HG03066 (cell line): Measurements from ENCODE around the gene ABCD1.

Source experiments
- ATAC-seq: cut with Tn5 transposase; IDR thresholded peaks from one replicate; pipeline ENCODE4 v1.9.1; 2021; ENCODE audit warnings: low read depth; ENCODE audit not compliant: unreplicated experiment

ABCD1 gene

GRCh38 chrX:153770601-153771414 is 46.2 kb downstream of the ABCD1 start:
- ATAC-seq, result no peak

- no peak for ATAC-seq
Measured at GRCh38 chrX:153771415-153772315, 47.0 kb downstream of the ABCD1 start.

- ATAC-seq, result no peak
Measured at GRCh38 chrX:153772316-153773217, 47.9 kb downstream of the ABCD1 start.

DNA sequence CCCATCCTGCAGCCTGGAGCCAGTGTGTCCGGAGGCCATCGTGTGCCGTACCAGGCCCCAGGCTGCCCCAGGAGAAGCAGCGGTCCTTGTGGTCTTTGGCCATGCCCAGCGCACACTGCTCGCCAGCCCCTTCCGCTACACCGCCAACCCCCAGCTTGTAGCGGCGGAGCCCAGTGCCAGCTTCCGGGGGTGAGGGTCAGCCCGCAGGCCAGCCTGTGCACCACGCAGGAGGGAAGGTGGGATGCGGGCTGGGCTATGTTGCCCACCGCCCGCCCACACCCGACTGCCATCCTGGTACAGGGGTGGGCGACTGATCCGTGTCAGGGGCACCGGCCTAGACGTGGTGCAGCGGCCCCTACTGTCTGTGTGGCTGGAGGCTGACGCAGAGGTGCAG is 48.6 kb downstream of the ABCD1 start:
- no peak for ATAC-seq

GRCh38 chrX:153773741-153774575 is 49.3 kb downstream of the ABCD1 start:
- ATAC-seq, result no peak

DNA sequence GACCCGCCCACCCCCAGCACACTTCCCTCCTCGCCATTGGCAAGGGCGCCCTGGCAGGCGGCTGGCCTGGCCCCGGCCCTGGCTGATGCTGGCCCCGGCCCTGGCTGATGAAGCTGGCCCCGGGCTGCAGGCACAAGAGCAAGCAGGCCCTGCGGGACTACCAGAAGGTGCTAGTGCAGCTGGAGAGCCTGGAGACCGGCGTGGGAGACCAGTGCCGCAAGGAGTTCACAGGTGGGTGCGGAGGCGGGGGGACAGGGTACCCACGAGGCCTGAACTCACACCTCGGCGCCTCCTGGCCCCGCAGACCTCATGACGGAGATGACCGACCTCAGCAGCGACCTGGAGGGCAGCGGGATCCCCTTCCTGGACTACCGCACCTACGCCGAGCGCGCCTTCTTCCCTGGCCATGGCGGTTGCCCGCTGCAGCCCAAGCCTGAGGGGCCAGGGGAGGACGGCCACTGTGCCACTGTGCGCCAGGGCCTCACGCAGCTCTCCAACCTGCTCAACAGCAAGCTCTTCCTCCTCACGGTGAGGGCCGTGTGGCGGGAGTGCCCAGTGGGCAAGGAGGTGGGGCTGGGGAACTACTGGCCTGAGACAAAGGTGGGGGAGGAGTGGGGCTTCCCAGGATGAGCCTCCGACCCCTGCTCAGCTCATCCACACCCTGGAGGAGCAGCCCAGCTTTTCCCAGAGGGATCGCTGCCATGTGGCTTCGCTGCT is 50.1 kb downstream of the ABCD1 start:
- no peak for ATAC-seq

- no peak for ATAC-seq
Measured at GRCh38 chrX:153775293-153776119, 50.9 kb downstream of the ABCD1 start.

DNA sequence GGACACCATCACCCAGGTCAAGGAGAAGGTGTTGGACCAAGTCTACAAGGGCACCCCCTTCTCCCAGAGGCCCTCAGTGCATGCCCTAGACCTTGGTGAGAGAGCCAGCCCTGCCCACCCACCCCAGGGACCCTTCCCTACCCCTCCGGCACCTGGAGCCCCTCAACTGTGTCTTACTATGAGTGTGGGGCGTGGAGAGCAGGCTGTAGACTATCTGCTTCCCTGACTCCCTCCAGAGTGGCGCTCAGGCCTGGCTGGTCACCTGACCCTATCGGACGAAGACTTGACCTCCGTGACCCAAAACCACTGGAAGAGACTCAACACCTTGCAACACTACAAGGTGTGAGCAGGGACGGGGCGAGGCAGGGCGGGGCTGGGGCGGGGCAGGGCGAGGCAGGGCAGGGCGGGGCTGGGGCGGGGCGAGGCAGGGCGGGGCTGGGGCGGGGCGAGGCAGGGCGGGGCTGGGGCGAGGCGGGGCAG is 51.5 kb downstream of the ABCD1 start:
- no peak for ATAC-seq

DNA sequence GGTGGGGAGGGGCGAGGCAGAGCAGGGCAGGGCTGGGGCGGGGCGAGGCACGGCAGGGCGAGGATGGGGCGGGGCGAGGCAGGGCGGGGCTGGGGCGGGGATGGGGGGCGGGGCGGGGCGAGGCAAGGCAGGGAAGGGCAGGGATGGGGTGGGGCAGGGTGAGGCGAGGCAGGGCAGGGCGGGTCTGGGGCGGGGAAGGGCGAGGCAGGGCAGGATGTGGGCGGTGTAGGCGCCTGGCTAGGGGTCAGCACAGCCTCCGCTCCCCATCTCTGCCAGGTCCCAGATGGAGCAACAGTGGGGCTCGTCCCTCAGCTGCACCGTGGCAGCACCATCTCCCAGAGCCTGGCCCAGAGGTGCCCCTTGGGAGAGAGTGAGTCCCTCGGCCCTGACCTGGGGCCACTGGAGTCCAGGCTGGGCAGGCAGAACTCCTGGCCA is 52.0 kb downstream of the ABCD1 start:
- ATAC-seq, result no peak

DNA sequence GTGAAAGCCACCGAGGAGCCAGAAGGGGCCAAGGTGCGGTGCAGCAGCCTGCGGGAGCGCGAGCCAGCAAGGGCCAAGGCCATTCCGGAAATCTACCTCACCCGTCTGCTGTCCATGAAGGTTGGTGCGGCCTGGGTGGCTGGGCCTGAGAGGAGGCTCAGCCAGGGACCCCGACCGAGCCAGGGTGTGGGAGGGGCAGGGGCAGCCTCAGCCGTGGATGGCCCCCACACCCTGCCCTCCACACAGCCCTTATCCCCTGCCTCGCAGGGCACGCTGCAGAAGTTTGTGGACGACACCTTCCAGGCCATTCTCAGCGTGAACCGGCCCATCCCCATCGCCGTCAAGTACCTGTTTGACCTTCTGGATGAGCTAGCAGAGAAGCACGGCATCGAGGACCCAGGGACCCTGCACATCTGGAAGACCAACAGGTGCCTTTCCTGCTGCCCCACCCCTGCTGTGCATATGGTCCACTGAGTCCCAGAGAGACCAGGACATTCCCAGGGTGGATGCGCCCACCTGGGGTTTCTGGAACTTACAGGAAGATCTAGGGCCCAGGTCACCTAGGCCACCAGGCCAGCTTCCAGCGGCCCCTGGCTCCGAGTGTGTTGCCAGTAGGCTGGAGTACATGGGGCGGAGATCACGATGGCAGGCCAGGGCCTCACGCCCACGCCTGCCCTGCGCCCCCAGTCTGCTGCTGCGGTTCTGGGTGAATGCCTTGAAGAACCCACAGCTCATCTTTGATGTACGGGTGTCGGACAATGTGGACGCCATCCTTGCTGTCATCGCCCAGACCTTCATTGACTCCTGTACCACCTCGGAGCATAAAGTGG is 52.8 kb downstream of the ABCD1 start:
- no peak for ATAC-seq

- no peak for ATAC-seq
Measured at GRCh38 chrX:153778181-153778580, 53.5 kb downstream of the ABCD1 start.

DNA sequence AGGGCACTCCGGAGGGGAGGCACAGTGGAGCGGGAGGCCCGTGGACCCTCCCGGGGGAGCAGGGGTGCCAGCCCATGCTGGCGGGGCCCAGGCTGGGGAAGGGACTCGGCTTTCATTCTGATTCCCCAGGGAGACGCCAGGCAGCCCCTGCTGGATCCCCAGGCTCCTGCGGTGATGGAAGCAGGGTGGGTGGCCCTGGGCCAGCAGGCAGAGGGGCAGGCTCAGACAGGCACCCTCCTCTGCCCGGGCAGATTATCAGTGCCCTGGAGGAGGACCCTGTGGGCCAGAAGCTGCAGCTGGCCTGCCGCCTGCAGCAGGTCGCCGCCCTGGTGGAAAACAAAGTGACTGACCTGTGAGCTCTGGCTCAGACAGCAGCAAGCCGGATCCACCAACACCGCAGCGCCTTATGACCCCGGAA is 54.0 kb downstream of the ABCD1 start:
- ATAC-seq, result no peak

GRCh38 chrX:153779891-153780677 is 55.4 kb downstream of the ABCD1 start:
- no peak for ATAC-seq

DNA sequence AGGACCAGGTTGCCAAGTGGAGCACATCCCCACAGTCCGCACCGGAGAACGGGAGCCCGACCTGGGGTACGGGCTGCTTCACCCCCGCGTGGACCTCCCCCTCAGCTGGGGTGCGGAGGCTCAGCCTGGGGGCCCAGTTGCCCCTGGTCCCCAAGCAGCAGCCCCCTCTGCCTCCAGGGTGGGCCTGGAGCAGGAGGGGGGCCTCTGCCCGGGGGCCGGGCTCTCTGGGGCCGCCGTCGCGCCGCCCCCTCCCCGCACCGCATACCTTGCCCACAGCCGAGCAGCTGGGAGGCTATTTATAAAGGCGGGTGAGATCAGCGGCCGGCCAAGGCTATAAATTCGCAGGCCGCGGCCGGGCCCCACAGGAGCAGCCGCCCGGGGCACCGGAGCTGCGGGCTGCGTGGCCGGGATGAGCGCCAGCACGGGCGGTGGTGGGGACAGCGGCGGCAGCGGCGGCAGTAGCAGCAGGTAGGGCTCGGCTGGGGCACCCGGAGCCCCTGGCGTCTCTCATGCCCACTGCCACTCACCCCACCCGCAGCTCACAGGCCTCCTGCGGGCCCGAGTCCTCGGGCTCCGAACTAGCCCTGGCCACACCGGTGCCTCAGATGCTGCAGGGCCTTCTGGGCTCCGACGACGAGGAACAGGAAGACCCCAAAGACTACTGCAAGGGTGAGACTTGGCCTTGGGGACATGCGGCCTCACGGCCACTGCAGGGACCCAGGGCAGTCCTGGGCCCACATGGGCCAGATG is 56.2 kb downstream of the ABCD1 start, which contains the start of gene SRPK3:
Gene SRPK3 (plus strand): TSS at position 364 of the 750 bp plus-strand sequence. CDS start 46 bp downstream, at position 410.
- no peak for ATAC-seq

GRCh38 chrX:153781428-153782047 is 56.9 kb downstream of the ABCD1 start:
- no peak for ATAC-seq
